ENCODE measurements around the gene DYNLT4.

The DYNLT4 gene

GRCh38 chr1:44832056-44832705, 25.0 kb upstream of the DYNLT4 start:
- TF ChIP-seq CTCF (IDR thresholded peaks at IDR 0.05), result no peak

DNA sequence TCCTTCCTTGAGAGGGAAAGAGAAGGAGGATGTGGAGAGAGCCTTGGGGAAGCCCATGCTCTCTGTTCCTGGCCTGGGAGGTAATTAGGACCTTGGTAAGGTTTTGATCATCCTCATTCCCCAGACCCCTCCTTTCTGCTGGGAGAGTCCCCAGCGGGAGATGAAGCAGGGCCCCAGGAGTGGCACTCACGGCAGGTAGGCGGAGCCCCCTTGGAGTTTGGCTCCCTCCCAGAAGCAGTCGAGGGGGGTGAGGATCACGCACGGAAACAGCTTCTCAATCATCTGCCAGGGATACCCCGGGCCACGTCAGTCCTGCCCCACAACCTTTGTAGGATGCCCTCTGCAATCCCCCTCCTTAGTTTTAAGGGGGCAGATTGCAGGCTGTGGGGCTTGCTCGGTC, 24.4 kb upstream of the DYNLT4 start:
- no peak for TF ChIP-seq CTCF (IDR thresholded peaks at IDR 0.05)

DNA sequence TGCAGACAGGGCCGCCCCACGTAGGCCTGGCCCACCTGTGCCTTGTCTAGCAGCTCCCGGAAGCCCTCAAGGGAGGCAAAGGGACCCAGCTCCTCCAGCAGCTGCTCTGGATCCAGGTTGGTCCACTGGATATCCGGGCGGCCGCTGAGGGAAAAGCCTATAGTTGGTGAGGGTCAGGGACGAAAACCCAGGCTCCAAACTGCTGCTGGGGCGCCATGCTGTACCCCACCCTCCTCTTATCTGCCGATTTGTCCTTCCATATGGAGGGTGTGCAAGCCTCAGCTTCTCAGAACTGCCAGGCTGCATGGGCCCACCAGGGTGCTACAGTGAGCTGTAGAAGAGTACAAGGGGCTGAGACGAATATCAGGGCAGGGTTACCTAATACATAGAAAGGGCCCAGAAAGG, 23.8 kb upstream of the DYNLT4 start:
- TF ChIP-seq CTCF (IDR thresholded peaks at IDR 0.05), result no peak

- TF ChIP-seq CTCF (IDR thresholded peaks at IDR 0.05), result no peak
These were observed 22.6 kb upstream of the DYNLT4 start for GRCh38 chr1:44829506-44830384.

DNA sequence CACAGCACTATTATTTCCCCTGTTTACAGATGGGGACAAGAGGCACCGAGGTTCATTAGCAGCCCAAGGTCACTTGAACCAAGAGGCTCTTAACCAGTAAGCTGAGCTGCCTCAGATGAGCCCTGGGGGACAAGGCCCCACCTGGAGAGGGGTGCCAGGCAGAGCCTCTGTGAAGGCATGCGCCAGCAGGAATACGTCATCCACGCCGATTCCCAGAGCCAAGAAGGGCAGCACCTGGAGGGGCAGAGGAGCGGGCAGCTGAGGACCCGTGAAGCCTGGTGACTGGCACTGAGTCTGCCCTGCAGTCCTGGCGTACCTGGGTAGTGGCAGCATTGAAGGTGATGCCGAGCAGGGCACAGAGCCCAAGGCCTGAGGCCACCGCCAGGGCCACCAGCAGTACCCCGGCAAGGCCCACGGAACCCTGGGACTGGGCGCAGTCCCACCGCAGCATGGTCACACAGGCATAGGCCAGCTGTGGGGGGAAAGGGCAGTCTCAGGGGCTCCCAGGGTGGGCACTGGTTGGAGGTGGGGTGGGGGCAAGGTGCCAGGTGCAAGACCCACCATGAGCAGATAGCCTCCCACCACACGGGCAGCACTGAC, 21.8 kb upstream of the DYNLT4 start:
- no peak for TF ChIP-seq CTCF (IDR thresholded peaks at IDR 0.05)

DNA sequence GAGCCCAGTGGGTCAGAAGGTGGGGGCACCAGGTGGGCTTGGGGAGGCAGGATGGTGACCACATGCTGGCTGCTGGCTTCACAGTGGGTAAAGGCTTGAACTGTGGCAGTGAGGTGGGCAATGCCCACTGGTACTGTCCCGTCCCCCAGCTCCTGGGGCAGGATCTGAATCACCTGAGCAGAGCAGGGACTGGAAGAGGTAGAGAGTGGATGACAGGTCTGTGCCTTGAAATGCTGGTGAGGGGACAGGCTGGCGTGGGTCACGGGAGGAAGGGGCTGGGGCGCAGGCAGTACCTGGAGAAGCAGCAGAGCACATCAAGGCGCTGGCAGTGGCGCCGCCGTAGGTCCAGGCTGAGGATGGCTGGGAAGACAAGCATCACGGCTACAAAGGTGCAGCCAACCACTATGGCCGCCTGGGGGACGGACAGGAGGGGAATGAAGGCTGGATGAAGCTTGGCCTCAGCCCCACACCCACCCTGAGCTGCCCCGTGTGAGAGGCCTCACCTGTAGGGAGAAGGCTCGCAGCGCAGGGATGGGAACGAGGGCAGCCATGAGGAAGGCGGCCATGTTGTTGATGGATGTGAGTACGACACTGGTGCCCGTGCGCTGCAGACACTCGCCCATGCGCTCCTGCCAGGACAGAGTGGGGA, 21.0 kb upstream of the DYNLT4 start:
- no peak for TF ChIP-seq CTCF (IDR thresholded peaks at IDR 0.05)

- TF ChIP-seq CTCF (IDR thresholded peaks at IDR 0.05), result no peak
These were observed 20.2 kb upstream of the DYNLT4 start for GRCh38 chr1:44827197-44828002.
